Fibroblast of the aortic adventitia (primary cell): ENCODE results near the gene SLC26A6. TPM values are rescaled to one million over a fixed set of nuclear protein-coding genes. Genes with fewer than 3 reads are reported as not detected.

Experiments used
- DNase-seq: peaks from one replicate; pipeline ENCODE4 v3.0.0-alpha.2; 2010; ENCODE audit warnings: low read depth
- H3K4me3 ChIP-seq: 2 replicates; pipeline ENCODE4 v1.5.1; 2011; ENCODE audit warnings: low read depth, mild to moderate bottlenecking, control low read depth, low read length, moderate library complexity
- total RNA-seq: library from RNA; depleted of rRNA; stranded (reverse); fragments of >200 nt; gene quantifications from 2 replicates; pipeline ENCODE4 v1.2.3, GENCODE V29; 2012; ENCODE audit warnings: low replicate concordance
- TF ChIP-seq, protein P1 (sequence below): IDR thresholded peaks from 2 replicates; pipeline ENCODE4 v1.5.1; 2011; ENCODE audit warnings: mild to moderate bottlenecking, low read length, control low read depth, inconsistent platforms; ENCODE audit not compliant: insufficient read depth

SLC26A6 gene
- total RNA-seq, 1 donor: 11.6 TPM

DNA sequence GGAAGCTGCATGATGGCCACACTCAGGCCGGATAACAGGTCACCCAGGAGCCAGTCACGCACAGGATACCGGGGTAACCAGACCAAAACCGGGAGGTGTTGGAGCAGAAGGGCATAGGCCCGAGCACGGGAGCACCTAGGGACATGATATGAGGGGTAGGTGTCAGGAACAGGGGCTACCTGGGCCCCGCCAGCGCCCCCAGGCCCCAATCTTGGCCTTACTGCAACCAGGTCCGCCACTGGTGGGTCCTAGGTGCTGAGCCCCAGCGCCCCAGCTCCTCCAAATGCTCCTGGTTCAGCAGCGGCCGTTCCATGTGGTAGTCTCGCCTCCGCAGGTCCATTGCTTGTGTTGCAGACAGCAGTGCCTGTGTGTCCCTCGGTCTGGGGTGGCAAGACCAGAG lies 2.0 kb downstream of the SLC26A6 start:
- no peak for DNase-seq
- TF ChIP-seq, protein P1, sequence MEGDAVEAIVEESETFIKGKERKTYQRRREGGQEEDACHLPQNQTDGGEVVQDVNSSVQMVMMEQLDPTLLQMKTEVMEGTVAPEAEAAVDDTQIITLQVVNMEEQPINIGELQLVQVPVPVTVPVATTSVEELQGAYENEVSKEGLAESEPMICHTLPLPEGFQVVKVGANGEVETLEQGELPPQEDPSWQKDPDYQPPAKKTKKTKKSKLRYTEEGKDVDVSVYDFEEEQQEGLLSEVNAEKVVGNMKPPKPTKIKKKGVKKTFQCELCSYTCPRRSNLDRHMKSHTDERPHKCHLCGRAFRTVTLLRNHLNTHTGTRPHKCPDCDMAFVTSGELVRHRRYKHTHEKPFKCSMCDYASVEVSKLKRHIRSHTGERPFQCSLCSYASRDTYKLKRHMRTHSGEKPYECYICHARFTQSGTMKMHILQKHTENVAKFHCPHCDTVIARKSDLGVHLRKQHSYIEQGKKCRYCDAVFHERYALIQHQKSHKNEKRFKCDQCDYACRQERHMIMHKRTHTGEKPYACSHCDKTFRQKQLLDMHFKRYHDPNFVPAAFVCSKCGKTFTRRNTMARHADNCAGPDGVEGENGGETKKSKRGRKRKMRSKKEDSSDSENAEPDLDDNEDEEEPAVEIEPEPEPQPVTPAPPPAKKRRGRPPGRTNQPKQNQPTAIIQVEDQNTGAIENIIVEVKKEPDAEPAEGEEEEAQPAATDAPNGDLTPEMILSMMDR: no peak
- no peak overlapping the region for H3K4me3 ChIP-seq

DNA sequence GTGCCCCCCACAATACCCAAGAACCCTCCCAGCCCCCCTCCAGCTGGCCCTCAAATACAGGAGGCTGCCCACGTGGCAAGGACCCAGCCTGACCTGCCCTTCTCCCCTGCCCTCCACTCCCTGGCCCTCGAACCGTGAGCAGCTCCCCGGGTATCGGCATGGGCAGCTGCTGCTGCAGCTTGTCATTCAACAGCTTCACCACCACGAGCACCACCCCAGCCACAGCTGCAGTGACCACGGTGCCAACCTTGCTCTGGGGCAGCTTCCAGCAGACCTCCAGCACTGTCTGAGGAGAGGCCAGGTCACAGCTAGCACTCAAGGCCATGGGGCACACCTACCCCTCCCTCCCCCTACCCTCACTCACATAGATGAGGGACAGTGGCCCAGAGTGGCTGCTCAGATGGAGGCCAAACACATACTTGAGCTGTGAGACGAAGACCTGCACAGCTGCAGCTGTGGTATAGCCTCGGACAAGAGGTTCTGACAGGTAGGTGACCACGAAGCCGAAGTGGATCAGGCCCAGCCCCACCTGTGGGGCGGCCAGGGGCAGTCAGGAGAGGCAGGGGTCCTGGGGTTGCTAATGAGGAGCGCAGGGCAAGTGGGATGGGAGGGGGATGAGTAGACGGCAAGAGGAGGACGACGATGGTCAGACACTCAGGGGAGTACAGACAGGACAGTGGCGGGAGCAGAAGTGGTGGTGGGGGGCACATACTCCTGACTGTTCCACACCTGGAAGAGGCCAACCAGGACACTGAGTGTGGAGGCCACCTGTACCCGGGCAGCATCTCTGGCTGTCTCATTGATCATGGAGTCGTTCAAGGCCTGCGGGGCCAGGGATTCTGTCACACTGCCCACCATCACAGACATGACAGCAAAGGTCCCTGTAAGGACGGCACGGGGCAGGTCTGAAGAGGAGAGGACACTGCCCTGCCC lies 3.5 kb downstream of the SLC26A6 start:
- H3K4me3 ChIP-seq: no peak overlapping the region
- DNase-seq: no peak
- TF ChIP-seq, protein P1: no peak

DNA sequence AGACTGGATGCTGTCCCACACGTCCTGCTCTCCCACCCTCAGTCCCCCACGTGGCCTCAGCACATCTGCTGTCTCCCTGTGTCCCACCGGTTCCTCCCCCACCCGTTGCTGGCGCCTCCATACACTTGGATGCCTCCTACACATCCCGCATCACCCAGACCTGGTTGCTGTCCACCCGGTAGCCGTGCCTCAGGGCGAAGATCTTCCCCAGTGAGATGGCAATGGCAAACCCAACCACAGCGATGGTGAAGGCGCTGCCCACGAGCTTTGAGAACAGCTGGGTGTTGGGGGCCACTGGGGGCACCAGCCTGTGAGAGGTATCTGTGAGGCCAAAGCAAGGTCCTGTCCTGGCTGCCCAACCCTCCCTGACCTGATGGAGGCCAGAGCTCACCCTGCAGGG lies 4.4 kb downstream of the SLC26A6 start:
- TF ChIP-seq, protein P1: no peak
- DNase-seq: no peak
- no peak overlapping the region for H3K4me3 ChIP-seq

DNA sequence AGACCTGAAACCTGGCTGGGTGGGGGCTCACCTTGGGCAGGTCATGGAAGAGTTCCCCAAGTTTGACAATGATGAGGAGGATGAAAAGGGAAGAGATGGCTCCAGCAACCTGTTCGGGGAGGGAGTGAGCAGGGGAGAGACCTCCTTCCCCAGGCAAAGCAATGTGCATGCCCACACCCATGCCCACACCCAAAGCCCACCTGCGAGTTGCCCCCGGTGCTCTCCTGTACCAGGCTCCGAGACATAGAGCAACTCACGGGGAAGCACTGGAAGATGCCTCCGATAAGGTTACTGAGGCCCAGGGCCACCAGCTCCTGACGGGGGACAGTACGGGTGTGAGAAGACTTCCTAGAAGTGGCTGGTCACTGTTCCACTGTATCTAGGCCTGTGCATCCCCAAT lies 4.9 kb downstream of the SLC26A6 start:
- TF ChIP-seq, protein P1: no peak
- no peak overlapping the region for H3K4me3 ChIP-seq
- no peak for DNase-seq

DNA sequence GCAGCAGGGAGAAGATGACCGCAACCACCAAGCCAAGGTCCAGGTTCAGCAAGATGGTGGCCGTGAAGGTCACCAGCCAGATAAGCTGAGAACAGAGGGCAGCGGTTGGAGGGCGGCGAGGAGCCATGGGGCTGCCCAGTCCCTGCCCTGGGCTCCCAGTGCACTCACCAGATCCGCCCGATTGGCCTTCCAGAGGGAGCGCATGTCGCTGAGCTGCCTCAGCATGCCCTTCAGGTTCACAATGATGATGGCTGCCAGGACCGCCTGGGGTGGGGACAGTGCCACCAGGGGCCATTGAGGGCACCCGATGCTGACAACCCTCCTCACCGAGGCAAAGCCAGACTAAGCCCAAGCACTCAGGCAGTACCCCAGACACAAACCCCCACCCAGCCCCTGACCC lies 5.4 kb downstream of the SLC26A6 start:
- DNase-seq: no peak
- no peak overlapping the region for H3K4me3 ChIP-seq
- TF ChIP-seq, protein P1: no peak

DNA sequence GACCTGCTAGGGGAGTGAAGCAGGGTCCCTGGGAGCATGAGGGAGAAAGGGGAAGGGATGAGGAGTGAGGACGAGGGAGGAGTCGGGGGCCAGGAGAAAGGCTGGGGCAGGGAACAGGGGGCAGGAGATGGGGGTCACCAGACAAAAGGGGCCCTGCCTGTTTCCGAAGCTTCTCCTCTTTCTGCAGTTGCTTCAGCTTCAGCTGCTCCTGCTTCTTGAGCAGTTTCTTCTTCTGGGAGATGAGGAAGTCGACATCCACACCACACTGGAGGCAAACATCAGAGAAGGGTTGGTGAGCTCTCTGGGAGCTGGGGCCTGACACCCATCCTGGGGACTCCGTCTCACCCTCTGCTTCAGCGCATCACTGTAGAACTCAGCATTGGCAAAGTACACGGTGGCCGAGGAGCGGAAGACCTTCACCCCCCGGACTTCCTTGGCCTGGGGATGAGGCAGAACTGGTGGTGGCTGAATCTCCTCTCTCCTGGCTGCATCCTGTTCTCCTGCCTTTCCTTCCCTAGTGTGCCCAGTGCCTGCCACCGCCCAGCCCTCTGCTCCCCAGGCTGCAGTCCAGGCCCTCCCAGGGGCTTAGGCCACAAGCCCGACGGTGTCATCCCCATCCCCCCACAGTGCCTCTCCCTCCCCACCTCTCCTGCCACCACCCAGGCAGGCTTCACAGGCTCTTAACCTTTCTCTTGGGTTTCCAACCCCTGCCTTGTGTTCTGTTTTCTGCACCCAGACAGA lies 6.8 kb downstream of the SLC26A6 start:
- H3K4me3 ChIP-seq: no peak overlapping the region
- TF ChIP-seq, protein P1: no peak
- DNase-seq: no peak
